Activated CD8-positive, alpha-beta memory T cell treated with anti-CD3 and anti-CD28 coated beads, Interleukin-2, amount 50 U/mL, for 24 hours (primary cell): ENCODE results near the gene EMC1.
"Not testable (repeated sequence)": the region's sequence is repeated elsewhere in the genome, so short reads cannot be mapped to it uniquely, and the experiment has no call there.

Experiments used
- DNase-seq: peaks from one replicate; pipeline ENCODE4 v3.0.0-alpha.2; 2020; ENCODE audit errors: extremely low read depth

EMC1 gene

DNA sequence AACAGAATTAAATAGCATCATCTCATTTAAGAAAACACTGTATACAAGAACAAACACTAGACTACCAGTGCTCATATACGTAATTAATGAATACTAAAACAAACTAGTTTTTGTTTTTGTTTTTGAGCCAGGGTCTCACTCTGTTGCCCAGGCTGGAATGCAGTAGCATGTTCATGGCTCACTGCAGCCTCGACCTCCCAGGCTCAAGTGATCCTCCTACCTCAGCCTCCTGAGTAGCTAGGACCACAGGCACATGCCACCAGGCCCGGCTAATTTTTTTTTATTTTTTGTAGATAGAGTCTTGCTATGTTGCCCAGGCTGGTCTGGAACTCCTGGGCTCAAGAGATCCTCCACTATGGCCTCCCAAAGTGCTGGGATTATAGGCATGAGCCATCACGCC is 34.7 kb downstream of the EMC1 start:
- not testable (repeated sequence) for DNase-seq

DNA sequence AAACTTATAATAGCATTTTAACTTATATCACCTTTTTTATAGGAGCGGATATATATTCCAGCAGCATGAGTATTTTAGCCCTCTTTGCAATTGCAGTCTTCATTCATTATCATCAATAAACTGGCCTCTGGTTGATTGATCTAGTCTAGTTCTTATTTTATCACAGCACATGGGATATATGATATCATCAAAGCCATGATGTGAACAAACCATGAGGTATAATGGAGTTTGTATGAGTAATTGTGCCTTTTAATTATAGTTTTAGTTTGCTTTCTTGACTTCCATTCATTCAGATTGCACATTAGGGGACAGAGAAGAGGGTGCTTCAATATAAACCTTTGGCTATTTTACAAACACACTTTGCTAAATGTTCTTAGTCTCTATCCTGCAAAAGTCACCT is 37.7 kb downstream of the EMC1 start:
- DNase-seq: no peak

DNA sequence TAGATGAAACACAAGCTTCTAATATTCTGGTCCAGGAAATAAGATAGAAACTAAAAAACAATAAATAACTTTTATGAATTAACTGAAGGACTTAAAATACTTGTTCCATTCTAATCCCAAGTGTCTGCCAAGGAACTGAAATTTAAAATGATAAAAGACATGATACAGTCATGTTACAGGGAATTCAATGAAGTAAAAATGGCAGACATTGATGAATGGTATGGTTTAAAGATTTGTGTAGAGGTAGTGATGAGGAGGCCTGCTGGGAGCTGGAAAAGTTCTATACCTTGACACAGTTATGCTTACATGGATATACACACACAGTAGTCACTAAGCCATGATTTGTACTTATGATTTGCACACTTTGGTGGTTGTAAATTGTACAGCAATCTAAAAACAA is 39.2 kb downstream of the EMC1 start:
- DNase-seq: no peak

DNA sequence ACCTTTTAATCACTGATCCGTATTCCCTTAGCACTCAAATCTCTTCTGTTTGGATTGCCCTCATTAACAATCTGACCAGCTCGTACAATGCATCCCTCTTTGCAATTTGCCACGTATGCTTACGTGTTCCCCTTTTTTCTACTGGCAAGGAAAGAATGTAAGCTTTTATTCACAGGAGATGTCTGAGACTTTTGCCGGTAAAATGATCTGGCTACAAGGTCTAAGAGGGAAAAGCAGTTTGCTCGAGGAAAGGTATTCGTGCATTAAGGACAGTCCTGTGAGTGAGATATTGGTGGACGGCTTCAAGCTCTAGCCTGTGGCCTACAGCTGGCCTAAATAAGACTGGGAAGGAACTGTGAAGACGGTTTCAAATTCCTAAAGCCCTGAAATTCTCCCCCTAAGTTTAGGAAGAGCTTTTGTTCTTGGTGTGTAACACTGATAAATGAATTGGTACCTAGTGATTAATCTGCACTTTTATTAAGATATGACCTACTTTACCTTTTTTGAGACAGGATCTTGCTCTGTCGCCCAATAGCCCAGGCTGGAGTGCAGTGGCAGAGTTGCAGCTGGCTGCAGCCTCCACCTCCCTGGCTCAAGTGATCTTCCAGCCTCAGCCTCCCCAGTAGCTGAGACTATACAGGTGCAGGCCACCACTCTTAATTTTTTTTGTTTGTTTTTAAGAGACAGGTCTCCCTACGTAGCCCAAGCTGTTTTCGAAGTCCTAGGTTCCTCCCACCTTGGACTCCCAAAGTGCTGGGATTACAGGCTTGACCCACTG is 40.4 kb downstream of the EMC1 start:
- no peak for DNase-seq

DNA sequence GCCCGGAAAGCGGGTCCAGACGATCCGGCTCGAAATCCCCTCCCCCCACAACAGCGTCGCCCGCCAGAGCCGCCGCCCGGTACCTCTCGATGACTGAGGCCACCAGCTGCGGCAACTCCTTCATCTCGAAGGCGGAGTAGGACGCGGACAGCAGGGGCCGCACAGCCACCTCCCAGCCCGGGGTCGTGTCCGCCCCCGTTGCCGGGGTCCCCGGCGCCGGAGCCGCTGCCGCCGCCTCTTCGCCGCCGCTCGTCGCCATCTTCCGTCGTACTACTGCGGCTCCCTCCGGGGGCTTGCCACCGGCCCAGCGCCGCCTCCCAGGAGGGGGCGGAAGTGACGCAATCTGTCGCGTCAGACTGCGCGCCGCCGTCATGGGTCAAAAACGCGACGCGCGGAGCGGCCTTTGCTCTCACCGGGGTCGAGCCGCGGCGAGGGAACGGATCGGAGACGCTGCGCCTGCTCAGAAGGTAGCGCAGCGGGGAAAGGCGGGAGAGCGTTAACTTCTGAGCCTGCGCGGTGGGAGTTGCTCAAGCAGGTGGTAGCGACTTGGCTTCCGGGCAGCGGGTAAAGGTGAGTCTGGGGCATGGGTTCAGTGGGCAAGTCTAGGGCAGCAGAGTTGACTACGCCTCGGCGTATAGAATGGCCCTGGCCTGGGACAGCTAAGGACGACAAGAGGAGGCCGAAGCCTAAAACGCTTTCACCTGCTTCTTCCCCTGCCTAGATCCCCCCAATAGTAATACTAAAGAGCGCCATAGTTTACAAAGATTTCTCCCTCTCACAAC is 41.1 kb downstream of the EMC1 start, which contains the start of gene UBR4:
TSS of gene UBR4 (minus strand) at position 277 of the 782 bp plus-strand sequence. CDS start at position 259, 18 bp downstream.
- DNase-seq: peak; percentile 94

DNA sequence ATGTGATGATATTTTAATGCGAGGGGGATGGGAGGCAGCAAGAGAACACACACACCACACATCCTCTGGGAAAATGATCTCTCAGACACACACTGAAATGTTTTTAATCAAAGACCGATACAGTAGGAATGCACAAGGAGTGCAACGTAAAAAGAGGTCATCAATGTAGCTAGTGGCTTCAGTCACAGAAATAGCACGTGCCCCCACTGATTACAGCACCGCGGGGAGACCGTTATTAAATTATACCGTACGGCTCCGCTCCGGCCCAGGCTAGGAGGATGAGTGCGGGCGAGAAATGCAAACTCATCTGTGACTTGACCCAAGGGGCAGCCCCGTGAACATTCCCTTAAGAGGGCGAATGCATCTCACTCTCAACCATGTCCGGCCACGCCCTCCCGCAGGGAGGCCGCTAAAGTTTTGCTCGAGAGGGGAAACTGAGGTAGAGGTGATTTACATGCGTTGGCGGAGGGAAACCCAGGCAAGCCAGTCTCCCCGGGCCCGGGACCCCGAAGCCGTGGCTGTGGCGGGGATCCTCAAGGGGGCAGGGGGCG is 41.8 kb downstream of the EMC1 start:
- DNase-seq: peak; percentile 36

DNA sequence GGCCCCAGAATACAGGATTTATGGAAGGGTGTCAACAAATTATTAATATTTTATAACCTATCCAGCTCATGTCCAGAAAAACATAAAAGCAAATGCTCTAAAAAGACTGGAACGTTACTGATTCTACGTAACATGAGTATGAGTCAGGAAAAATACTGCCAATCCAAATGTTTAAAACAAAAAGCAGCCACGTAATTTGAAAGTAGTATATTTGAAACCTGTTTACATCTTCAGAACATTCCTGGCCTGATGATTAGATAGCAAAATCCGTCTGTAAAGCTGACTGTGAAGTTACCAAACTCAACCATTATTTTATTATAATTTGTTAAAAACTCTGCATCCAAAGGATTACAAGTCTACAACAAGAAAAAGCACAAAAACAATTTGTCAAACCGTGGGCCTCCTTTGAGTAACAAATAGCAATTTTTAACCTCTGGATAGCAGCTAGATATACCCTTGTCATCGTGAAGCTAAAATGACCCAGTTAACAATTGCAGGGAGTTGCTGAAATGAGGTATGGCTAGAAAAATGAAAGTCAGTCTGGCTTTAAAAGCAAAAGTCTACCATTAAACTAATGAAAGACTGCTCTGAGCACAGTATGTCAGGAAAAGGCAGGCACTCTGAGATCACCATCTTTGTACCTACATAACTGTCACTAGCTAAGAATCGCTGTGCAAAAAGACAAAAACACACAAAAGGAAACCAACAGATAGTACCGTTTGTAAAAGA is 42.5 kb downstream of the EMC1 start:
- no peak for DNase-seq

DNA sequence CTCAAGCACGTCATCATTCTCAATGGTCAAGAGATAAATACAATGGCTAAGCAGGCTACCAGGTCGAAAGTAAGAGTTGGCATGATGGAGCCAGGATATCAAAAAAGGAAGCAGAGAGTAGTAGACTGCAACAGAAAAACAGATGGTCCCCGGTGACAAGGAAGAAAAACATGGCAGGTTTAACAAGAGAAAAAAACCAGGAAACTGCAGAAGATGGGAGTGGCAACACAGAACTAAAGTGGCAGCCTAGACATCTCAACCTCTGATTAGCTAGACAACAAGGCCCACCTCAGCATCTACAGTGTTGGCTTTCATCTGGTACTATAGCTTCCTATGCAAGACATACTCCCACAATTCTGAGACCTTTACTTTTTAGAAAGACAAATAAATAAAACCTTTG is 44.4 kb downstream of the EMC1 start:
- DNase-seq: no peak

DNA sequence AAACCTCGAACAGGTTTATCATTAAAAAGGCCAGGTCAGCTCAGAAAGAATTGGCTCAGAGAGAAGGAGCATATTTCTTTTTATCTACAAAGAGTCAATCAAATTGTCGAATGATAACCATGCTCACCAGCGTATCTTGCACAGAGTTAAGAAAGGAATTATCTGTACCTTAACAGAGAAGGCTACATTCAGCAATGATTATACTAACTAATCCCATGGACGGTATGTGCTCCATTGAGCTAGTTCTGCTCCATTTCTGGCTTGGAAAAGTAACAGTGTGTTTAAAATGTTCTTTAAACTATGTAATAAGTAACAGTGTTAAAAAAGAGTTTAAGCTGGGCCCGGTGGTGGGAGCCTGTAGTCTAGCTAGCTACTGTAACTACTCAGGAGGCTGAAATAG is 45.5 kb downstream of the EMC1 start:
- no peak for DNase-seq

DNA sequence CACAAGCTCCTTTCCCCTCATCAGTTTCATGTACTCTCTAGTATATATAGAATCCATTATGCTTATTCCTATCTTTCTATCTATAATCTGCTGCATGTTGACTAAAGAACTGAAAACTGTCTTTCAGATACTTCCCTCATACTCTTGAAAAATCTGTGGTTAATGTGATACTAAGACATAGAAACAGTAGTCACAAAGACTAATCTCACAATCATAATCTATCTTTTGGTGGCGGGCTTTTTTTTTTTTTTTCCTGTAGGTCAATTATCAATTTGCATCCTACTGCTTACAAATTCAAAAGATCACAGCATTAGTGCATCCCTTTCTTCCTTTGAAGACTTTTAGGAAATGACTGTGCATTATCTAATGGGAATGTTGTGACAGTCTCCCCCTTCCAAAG is 45.9 kb downstream of the EMC1 start:
- no peak for DNase-seq

- no peak for DNase-seq
These were observed 46.7 kb downstream of the EMC1 start for GRCh38 chr1:19204446-19205266.

GRCh38 chr1:19203440-19203839 is 47.9 kb downstream of the EMC1 start:
- DNase-seq: no peak

GRCh38 chr1:19202396-19202795 is 48.9 kb downstream of the EMC1 start:
- DNase-seq: no peak

DNA sequence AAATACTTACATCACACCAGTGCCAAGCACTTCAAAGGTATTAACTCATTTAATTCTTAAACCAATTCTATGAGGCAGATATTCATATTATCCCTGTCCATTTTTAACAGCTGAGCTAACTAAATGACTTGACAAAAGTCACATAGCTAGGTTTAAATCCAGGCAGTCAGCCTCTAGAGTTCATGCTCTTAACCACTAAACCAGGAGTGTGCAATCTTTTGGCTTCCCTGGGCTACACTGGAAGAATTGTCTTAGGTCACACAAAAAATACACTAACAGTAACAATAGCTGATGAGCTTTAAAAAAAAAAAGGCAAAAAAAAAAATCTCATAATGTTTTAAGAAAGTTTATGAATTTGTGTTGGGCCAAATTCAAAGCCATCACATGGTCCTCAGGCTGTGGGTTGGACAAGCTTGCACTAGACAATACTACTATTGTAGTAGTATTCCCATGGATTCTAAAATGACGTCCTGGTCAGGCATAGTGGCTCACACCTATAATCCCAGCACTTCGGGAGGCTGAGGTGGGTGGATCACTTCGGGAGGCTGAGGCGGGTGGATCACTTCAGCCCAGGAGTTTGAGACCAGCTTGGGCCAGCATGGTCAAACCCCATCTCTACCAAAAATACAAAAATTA is 51.2 kb downstream of the EMC1 start:
- no peak for DNase-seq

GRCh38 chr1:19199329-19199968 is 51.9 kb downstream of the EMC1 start:
- no peak for DNase-seq

- no peak for DNase-seq
These were observed 52.5 kb downstream of the EMC1 start for GRCh38 chr1:19198820-19199219.

DNA sequence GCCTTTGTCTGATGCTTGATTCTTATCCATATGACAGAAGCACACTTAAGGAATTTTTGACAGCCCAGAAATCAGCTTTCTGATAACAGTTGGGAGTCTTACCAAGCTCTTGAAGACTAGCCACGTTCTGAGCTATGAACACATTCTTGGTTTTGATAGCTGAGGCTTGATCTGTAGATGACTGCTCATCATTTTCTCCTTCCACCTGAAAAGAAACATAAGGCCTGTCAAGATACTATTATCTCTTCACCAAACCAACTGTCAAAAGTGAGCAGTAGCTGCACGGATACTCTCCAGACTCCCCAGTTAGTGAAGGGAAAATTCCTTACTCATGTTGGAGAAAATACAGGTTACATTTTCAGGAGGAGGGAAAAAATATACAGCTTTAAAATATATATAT is 53.5 kb downstream of the EMC1 start:
- no peak for DNase-seq

DNA sequence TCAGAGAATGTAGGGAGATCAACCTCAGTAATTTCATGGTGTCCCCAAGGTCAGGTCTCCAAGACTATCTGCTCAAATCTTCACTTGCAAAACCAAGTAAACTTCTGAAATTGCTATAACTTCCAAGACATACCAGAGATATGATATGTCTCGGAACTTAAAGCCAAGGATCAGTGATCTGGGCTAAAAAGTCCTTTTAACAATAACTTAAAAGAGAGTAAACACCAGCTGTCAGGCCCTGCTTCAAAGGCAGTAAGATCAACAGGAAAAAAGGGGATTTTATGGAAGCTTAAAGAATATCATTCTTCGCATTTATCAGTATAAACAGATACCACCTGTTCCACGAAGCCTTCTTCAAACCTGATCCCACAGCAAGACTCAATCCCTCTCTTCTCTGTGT is 55.0 kb downstream of the EMC1 start:
- DNase-seq: no peak

DNA sequence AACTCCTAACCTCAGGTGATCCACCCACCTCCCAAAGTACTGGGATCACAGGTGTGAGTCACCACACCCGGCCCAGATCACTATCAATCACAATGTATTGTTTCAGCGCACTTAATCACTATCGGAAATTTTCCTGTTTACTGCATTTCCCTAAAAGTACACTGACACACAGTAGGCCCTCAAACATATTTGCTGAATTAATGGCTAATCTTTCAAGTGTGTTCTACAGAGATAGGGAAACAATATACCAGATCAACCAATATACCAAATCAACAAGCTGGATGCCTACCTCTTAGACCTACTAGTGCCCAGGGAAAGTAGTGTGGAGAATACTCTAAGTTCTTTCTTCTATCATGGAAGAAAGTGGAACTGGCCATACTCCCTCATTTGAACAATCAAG is 58.3 kb downstream of the EMC1 start:
- DNase-seq: no peak

DNA sequence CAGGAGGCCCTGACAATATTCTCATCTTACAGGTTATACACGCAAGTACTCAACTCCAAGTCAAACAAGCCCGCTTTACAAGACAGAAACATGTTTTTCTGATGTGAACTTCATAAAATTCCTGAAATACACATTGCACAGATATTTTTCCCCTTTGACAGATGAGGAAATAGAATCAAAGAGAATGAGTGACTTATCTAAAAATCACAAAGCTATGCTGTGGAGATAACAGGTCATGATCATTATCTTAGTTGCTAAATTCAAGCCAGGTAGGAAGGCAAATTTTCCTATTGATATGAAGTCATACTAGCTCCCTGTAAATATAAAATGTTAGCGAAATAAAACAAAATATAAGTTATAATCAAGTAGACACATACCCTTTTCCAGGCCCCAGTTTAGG is 59.5 kb downstream of the EMC1 start:
- no peak for DNase-seq
